Left renal pelvis (tissue), 4 donors: ENCODE results near the gene ZDHHC14. TPM values are rescaled to one million over a fixed set of nuclear protein-coding genes. Genes with fewer than 3 reads are reported as not detected.
"Not testable (repeated sequence)": the region's sequence is repeated elsewhere in the genome, so short reads cannot be mapped to it uniquely, and the experiment has no call there.

Source experiments
- DNase-seq, 4 donors: peaks; one replicate each; pipeline ENCODE4 v3.0.0-alpha.2; 2013; ENCODE audit warnings: low read depth in 4 of 4, low spot score in 3 of 4
- polyA plus RNA-seq, 4 donors: library from polyadenylated mRNA; unstranded; fragments of 120-200 nt; gene quantifications; one replicate each; pipeline ENCODE4 v1.2.1, GENCODE V29; 2013; ENCODE audit not compliant: insufficient read length in 4 of 4

ZDHHC14 gene
- polyA plus RNA-seq, 4 donors: 14.3 to 25.1 (median 21.5) TPM

DNA sequence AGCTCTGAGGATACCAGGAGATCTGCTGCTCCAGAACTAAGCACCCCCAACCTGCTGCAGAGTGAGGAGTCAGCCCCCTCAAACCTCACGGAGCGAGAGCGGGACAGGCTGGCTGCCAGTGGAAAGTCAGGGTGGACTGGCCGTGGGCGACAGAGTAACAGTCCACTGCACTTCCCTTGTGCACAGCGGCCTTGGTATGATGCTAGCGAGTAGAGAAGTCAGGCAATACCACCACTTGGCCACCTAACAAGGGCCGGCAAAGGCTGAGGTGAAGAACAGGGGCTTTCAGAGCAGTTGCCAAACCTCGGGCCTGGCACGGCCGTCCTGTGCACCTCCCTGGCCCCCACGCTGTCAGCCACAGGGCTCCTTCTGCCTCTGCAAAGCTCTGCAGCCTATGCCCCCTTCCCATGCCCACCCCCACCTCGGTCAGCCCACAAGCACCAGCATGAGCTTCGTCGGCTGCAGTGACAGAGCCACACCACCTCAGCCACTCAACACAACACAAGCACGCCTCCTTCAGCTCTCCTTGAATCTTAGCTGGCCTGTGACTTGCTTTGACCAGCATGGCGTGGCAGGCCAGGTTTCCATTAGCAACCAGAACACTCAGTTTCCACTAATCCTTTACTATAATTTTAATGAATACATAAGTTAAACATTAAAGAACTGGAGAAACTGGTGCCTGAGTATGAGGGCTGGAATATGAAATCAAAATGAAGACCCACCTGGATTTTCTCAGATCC is 314.5 kb downstream of the ZDHHC14 start:
- DNase-seq: no peak

DNA sequence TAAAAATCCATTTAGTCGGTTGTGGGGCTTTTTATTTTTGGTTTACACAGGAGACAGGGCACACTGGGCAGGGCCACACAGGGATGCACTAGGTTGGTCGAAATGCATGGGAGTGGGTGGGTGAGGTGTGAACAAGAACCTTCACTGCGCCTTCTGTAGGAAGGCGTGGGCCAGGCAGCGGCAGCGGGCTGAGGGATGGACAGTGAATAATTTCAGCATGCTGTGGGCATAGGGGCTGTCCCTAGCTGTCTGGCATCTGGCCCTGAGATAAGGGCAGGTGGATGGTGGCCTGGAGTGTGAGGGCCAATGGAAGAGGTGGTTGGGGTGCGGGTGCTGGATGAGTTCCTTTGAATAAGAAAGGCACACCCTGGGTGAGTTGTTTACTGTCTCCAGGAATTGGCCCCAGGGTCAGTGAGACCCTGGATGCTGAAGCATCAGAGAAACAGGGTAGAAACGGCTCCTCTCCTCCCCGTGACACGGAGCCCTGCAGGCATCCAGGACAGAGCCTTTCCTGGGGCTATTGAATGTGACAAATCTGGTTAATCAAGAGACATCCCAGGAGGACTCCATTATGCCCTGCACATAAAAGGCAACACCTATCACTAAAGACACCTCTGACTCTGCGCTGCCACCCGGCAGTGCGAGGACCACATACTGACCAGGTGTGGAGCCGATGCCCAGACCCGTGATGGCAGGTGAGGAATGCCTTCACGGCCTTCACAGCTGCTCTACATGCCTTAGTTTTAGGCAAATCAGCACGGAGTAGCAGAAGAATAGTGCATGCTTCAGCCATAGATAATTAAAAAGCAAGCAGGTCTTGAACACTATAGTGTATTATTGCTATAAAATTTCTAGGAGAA is 319.0 kb downstream of the ZDHHC14 start:
- no peak for DNase-seq

DNA sequence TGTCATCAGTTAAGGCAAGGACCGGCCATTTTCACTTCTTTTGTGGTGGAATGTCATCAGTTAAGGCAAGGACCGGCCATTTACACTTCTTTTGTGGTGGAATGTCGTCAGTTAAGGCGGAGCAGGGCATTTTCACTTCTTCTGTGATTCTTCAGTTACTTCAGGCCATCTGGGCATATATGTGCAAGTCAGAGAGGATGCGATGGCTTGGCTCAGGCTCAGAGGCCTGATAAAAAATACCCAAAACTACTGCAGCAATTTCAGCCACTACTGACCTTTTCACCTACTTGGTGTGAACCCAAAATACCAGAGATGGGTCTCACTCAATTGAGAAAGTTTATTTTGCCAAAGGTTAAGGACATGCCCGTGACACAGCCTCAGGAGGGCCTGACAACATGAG is 325.4 kb downstream of the ZDHHC14 start:
- DNase-seq: not testable (repeated sequence)

GRCh38 chr6:157706883-157707282 is 325.9 kb downstream of the ZDHHC14 start:
- DNase-seq: no peak

GRCh38 chr6:157707576-157707975 is 326.6 kb downstream of the ZDHHC14 start:
- no peak for DNase-seq

GRCh38 chr6:157708239-157708638 is 327.2 kb downstream of the ZDHHC14 start:
- no peak for DNase-seq

DNA sequence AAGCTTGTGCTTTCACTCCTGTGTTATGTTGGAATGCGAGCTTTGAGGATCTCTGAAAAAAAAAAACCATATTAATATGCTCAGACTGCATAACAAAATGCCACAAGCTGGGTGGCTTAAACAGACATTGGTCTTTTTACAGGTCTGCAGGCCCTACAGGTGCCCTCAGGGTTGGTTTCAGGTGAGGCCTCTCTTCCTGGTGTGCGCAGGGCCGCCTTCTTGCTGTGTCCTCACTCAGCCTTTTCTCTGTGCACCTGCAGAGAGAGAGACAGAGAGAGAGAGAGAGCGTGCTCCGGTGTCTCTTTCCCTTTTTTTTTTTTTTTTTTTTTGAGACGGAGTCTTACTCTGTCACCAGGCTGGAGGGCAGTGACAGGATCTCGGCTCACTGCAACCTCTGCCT is 327.9 kb downstream of the ZDHHC14 start:
- no peak for DNase-seq

DNA sequence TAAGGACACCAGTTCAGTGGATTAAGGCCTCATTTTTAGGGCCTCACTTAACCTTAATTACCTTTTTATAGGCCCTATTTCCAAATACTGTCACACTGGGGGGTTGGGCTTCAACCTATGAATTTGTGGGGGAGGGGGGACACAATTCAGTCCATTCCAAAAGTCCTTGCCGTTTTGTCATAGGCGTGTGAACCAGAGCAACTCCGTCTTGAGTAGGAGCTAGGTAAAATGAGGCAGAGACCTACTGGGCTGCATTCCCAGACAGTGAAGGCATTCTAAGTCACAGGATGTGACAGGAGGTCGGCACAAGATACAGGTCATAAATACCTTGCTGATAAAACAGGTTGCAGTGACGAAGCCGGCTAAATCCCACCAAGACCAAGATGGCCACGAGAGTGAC is 328.6 kb downstream of the ZDHHC14 start:
- no peak for DNase-seq

DNA sequence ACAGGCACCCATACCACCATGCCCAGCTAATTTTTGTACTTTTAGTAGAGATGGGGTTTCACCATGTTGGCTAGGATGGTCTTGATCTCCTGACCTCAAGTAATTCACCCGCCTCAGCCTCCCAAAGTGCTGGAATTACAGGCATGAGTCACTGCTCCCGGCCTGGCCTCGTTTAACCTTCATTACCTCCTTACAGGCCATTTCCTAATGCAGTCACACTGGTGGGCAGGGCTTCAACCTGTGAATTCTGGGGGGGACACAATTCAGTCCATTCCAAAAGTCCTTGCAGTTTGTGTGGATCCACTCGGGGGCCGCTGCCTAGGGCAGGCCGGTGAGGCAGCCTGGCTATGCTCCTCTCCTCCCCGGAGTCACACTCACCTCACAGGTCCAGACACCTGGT is 329.6 kb downstream of the ZDHHC14 start:
- DNase-seq: no peak

- no peak for DNase-seq
These were observed 330.1 kb downstream of the ZDHHC14 start for GRCh38 chr6:157711060-157711459.

GRCh38 chr6:157712585-157713295 is 331.8 kb downstream of the ZDHHC14 start:
- no peak for DNase-seq

- no peak for DNase-seq
These were observed 332.6 kb downstream of the ZDHHC14 start for GRCh38 chr6:157713451-157714152.

- no peak for DNase-seq
These were observed 333.1 kb downstream of the ZDHHC14 start for GRCh38 chr6:157714153-157714490.

DNA sequence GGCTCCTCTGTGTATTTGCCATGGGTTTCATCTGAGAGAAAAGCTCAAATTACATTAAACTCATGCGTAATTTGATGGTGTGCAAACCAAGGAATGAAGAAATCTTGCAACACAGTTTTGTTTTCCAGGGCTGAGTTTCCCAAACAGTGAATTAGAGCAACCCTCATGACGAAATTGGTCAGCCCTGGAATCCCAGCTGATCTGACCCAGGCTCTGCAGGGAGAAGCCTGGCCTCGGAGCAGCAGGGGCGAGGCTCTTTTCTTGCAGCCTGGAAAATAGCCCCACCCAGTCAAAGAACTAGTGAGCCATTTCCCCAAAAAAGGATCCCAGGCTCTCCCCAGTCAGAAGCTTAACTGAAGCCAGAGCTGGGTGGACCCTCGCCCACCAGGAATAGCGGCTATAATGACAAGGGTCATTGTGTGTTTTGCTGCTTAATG is 334.8 kb downstream of the ZDHHC14 start:
- DNase-seq: no peak

- DNase-seq: no peak
These were observed 335.4 kb downstream of the ZDHHC14 start for GRCh38 chr6:157716251-157716995.

- no peak for DNase-seq
These were observed 336.4 kb downstream of the ZDHHC14 start for GRCh38 chr6:157717340-157717748.

DNA sequence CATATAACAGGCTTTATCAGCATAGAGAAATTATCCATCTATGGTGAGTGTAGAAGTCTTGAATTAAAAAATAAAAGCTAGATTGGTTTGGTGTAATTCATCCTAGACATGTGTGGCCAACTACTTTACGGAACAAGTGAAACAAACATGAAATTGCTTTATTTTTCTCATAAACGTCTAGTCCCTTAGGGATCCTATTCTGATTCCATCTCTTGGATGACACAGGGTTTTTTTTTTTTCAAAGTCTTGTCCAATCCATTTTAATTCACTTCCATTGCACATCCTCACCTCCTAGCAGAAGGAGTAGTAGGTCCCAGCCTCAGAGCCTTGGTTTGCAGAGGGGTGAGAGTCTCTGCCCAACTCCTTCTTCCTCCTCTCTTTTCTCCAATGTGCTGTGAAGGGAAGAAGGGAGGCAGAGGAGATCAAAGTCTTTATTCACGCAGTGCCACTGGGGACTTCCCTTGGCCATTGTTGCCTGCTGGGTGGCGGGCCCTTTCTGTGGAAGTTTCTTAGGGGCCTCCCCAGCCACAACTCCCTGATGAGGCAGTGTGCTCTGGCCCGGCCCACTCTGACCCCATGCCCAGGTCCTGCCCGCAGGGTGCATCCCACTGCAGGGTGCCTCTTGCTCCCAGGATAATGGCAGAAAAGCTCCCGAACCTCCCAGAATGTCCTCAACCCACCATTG is 337.7 kb downstream of the ZDHHC14 start:
- no peak for DNase-seq

- not testable (repeated sequence) for DNase-seq
These were observed 340.0 kb downstream of the ZDHHC14 start for GRCh38 chr6:157720964-157721363.

GRCh38 chr6:157721426-157721825 is 340.4 kb downstream of the ZDHHC14 start:
- no peak for DNase-seq
